ENCODE measurements around the gene TYK2. TPM values are rescaled to one million over a fixed set of nuclear protein-coding genes. Genes with fewer than 3 reads are reported as not detected.

Gene TYK2
- total and polyA plus RNA-seq, 9 of the 15 experiments (the other 6 are each of a cell fraction or from before 2014, with no cell fraction given), result 15.0 to 182 (median 85.9) TPM

GRCh38 chr19:10344780-10345179 is 35.6 kb downstream of the TYK2 start:
- Histone ChIP-seq H3K4me2 (ENCODE audit: insufficient read depth, low read length) (no peak overlapping the region), H3K79me2 (ENCODE audit: control insufficient read depth, insufficient read depth, low read length) (no peaks in the 10 kb centered on the region), H3K4me1 (replicated peaks in 1 of 2; ENCODE audit: control insufficient read depth in 2 of 2, insufficient read depth in 2 of 2, low read length in 2 of 2) (peaks cover 0 to 8% of the 10 kb centered on the region in 2 experiments; a peak in 2 of 5 replicates), H4K20me1 (replicated peaks; ENCODE audit: control insufficient read depth, insufficient read depth, low read length) (no peaks in the 10 kb centered on the region), H3K9me1 (ENCODE audit: control insufficient read depth, insufficient read depth, low read length) (no peaks in the 10 kb centered on the region), H3K9me3 (replicated peaks; ENCODE audit: control insufficient read depth, insufficient read depth, low read depth, low read length) (no peaks in the 10 kb centered on the region), H3K27me3 (ENCODE audit: control insufficient read depth in 2 of 2, insufficient read depth in 2 of 2, low read length in 2 of 2) (no peaks in the 10 kb centered on the region), H3K9ac (ENCODE audit: insufficient read depth in 1 of 2, low read depth in 2 of 2, low read length in 2 of 2) (no peak overlapping the region), H3K36me3 (ENCODE audit: control insufficient read depth, insufficient read depth, low read length) (peaks cover 2% of the 10 kb centered on the region; the same call in 1 of the 3 replicates), H2AFZ (ENCODE audit: low read depth, low read length) (no peak overlapping the region), H3K27ac (ENCODE audit: extremely low read depth, low read depth, low read length) (no peak overlapping the region), H3K4me3 (no peak overlapping the region)
- POLR2A ChIA-PET, result interaction anchor here (1.0 to 3.4 kb wide), 2 partner anchors 9 to 10 kb away, joined by 3 to 29 read pairs; partner anchors contain the start of gene RAVER1
- CTCF ChIA-PET (ENCODE audit: low intra/inter-chr PET ratio), result no interaction called here
- FAIRE-seq, result no peak
- no TSS peak for BruUV-seq (replicated peaks)
- in situ Hi-C loops (cut with MboI), result no loop called here
- intact Hi-C loops (cut with micrococcal nuclease), result no loop called here
- ATAC-seq, result no peak
- WGBS (ENCODE audit: insufficient coverage, low coverage, missing lambda C conversion rate), result 67% methylated on average over 10 of the region's 10 CpGs
- DNase-seq (ENCODE audit: extremely low read depth in 1 of 4, low spot score in 3 of 4), result no peak
- TF ChIP-seq, protein P1, sequence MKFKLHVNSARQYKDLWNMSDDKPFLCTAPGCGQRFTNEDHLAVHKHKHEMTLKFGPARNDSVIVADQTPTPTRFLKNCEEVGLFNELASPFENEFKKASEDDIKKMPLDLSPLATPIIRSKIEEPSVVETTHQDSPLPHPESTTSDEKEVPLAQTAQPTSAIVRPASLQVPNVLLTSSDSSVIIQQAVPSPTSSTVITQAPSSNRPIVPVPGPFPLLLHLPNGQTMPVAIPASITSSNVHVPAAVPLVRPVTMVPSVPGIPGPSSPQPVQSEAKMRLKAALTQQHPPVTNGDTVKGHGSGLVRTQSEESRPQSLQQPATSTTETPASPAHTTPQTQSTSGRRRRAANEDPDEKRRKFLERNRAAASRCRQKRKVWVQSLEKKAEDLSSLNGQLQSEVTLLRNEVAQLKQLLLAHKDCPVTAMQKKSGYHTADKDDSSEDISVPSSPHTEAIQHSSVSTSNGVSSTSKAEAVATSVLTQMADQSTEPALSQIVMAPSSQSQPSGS (CRISPR knock-in tag; IDR thresholded peaks at IDR 0.05), result no peak
- TF ChIP-seq REST (IDR thresholded peaks at IDR 0.05; ENCODE audit: borderline replicate concordance) (no peak), REST (CRISPR knock-in tag; IDR thresholded peaks at IDR 0.05; ENCODE audit: low read depth) (no peak), TSC22D4 (tag; IDR thresholded peaks at IDR 0.05) (no peak), KHSRP (IDR thresholded peaks at IDR 0.05) (no peak), POLR2B (IDR thresholded peaks at IDR 0.05; ENCODE audit: low read depth, partially characterized antibody) (no peak), PCBP2 (IDR thresholded peaks at IDR 0.05; ENCODE audit: low read depth, low read length, poor library complexity, severe bottlenecking) (no peak), GATA2 (CRISPR knock-in tag; IDR thresholded peaks at IDR 0.05) (no peak), RBM34 (IDR thresholded peaks at IDR 0.05; ENCODE audit: borderline replicate concordance, insufficient read depth, low read length) (no peak), TAL1 (IDR thresholded peaks at IDR 0.05) (no peak)
- TF ChIP-seq, protein P2, sequence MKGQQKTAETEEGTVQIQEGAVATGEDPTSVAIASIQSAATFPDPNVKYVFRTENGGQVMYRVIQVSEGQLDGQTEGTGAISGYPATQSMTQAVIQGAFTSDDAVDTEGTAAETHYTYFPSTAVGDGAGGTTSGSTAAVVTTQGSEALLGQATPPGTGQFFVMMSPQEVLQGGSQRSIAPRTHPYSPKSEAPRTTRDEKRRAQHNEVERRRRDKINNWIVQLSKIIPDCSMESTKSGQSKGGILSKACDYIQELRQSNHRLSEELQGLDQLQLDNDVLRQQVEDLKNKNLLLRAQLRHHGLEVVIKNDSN (CRISPR knock-in tag; IDR thresholded peaks at IDR 0.05), result no peak
- TF ChIP-seq, protein P3, sequence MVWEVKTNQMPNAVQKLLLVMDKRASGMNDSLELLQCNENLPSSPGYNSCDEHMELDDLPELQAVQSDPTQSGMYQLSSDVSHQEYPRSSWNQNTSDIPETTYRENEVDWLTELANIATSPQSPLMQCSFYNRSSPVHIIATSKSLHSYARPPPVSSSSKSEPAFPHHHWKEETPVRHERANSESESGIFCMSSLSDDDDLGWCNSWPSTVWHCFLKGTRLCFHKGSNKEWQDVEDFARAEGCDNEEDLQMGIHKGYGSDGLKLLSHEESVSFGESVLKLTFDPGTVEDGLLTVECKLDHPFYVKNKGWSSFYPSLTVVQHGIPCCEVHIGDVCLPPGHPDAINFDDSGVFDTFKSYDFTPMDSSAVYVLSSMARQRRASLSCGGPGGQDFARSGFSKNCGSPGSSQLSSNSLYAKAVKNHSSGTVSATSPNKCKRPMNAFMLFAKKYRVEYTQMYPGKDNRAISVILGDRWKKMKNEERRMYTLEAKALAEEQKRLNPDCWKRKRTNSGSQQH (CRISPR knock-in tag; IDR thresholded peaks at IDR 0.05), result no peak

Measured in K562 (cell line).